Measurements from ENCODE around the gene SPATA19. TPM values are rescaled to one million over a fixed set of nuclear protein-coding genes. Genes with fewer than 3 reads are reported as not detected.

SPATA19 gene
- total RNA-seq, 1 donor: not detected

DNA sequence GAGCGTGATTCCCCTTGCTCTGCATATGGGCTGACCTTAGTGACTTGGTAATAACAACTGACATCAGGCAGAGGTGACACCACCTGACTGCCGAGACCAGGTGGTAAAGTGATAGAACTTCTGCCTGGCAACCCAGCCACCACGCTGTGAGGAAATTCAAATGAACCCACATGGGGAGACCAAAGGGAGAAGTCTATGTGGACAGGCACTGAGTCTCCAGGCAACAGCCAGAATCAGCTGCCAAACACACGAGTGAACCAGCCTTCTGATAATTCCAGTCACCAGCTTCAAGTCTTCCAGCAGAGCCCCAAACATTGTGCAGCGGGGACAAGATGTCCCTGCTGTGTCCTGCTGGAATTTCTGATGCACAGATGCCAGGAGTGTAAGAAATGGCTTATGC, 29.7 kb downstream of the SPATA19 start:
- Histone ChIP-seq H2AFZ (ENCODE audit: low read length) (no peak overlapping the region), H3K4me3 (ENCODE audit: insufficient read depth, low read length) (no peak overlapping the region), H3K36me3 (ENCODE audit: insufficient read depth, low read length) (no peaks in the 10 kb centered on the region), H3K27me3 (ENCODE audit: insufficient read depth, low read length) (no peaks in the 10 kb centered on the region), H3K9me3 (ENCODE audit: low read depth, low read length) (no peaks in the 10 kb centered on the region), H3K79me2 (ENCODE audit: insufficient read depth, low read length) (no peaks in the 10 kb centered on the region), H3K4me2 (ENCODE audit: insufficient read depth, low read length) (no peak overlapping the region), H3K4me1 (ENCODE audit: insufficient read depth, low read length) (no peaks in the 10 kb centered on the region), H4K20me1 (ENCODE audit: insufficient read depth, low read length) (no peaks in the 10 kb centered on the region), H3K27ac (ENCODE audit: low read depth, low read length) (no peak overlapping the region)
- TF ChIP-seq, protein P1, sequence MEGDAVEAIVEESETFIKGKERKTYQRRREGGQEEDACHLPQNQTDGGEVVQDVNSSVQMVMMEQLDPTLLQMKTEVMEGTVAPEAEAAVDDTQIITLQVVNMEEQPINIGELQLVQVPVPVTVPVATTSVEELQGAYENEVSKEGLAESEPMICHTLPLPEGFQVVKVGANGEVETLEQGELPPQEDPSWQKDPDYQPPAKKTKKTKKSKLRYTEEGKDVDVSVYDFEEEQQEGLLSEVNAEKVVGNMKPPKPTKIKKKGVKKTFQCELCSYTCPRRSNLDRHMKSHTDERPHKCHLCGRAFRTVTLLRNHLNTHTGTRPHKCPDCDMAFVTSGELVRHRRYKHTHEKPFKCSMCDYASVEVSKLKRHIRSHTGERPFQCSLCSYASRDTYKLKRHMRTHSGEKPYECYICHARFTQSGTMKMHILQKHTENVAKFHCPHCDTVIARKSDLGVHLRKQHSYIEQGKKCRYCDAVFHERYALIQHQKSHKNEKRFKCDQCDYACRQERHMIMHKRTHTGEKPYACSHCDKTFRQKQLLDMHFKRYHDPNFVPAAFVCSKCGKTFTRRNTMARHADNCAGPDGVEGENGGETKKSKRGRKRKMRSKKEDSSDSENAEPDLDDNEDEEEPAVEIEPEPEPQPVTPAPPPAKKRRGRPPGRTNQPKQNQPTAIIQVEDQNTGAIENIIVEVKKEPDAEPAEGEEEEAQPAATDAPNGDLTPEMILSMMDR (IDR thresholded peaks at IDR 0.05; ENCODE audit: extremely low read depth, low read depth, low read length): no peak
- DNase-seq (ENCODE audit: insufficient read length, low spot score, missing footprints): no peak

DNA sequence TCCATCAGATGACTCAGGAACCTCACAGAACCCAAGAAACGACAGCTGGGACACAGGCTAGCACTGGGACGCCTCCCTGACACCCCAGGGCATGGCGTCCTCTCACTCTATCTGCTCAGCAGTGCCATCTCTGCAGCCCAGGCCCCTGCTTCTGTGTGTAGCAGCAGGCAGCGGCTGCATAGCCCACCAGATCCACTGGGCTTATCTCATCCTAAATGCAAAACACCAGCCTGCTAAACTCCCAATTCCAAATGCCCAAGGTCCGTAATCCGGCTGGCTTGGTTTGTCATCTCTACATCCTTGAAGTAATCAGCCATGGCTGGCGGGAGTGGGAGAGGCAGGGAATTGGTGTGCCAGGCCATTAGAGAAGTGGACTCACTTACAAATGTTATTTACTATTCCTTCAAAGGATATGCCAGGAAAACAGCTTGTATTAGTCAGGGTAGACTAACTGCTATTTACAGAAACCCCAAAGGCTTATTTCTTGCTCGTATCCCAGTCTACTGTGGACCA, 30.7 kb downstream of the SPATA19 start:
- Histone ChIP-seq H3K4me1 (ENCODE audit: insufficient read depth, low read length) (no peaks in the 10 kb centered on the region), H3K9me3 (ENCODE audit: low read depth, low read length) (no peaks in the 10 kb centered on the region), H3K79me2 (ENCODE audit: insufficient read depth, low read length) (no peaks in the 10 kb centered on the region), H4K20me1 (ENCODE audit: insufficient read depth, low read length) (no peaks in the 10 kb centered on the region), H3K4me3 (ENCODE audit: insufficient read depth, low read length) (no peak overlapping the region), H3K36me3 (ENCODE audit: insufficient read depth, low read length) (no peaks in the 10 kb centered on the region), H3K27me3 (ENCODE audit: insufficient read depth, low read length) (no peaks in the 10 kb centered on the region), H3K4me2 (ENCODE audit: insufficient read depth, low read length) (no peak overlapping the region), H2AFZ (ENCODE audit: low read length) (no peak overlapping the region), H3K27ac (ENCODE audit: low read depth, low read length) (no peak overlapping the region)
- TF ChIP-seq, protein P1 (IDR thresholded peaks at IDR 0.05; ENCODE audit: extremely low read depth, low read depth, low read length): no peak
- no peak for DNase-seq (ENCODE audit: insufficient read length, low spot score, missing footprints)

DNA sequence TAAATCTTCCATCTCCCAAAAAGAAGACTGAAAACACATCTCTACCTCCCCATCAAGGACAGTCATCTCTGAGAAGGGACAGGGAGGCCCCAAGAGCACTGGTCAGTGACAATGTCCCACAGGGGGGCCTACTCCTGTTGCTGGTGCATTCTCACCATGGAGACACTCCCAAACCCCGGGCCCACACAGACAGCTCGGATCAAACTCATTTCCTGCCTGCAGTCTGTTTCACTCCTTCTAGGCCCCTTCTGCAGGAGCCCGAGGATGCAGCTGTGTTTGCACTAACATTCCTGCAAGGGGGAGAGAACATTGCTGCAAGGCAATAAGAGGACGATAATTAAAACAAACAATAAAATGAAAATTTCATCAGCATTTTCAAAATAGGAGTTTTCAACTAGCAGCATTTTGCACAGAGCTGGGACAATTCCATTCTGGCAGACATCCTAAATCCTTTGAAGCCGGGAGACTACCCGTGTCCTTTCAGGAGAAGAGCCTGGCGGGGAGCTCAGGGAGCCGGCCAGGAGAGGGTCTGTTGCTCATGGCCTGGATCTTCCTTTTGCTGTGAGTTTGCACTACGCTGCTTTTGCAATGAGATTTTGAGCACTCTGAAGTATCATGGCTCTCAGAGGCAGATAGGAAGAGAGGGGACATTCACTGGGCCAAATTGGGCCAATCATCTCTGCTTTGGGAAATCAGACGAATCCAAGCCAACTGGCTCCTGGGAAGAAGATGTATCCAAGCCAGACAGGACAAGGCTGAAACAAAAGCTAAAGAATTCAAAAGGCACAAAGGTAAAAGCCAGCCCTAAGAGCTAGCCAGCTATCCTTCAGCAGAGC, 33.2 kb downstream of the SPATA19 start:
- H2AFZ ChIP-seq (ENCODE audit: low read length): no peak overlapping the region
- TF ChIP-seq, protein P1 (IDR thresholded peaks at IDR 0.05; ENCODE audit: extremely low read depth, low read depth, low read length): no peak
- peaks cover 2% of the 10 kb centered on the region for H3K9me3 ChIP-seq (ENCODE audit: low read depth, low read length)

DNA sequence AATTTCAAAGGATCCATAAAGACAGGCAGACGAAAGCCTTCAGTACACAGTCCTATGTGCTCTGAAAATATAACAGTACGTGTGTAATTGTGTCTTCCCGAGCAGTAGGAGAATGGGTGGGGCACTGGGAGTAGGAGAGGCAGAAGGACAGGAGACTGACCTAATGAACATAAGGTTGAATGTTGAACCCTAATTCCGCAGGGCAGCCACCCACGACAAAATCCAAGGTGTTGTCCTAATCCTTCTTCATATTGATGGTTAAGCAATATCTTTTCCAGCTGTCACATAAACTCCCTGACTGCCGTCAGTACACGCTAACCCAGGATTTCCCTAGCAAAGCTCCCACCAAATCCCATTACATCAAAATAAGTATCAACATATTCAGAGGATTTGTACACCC, 34.5 kb downstream of the SPATA19 start:
- no peak overlapping the region for H3K4me3 ChIP-seq (ENCODE audit: insufficient read depth, low read length)
- H3K36me3 ChIP-seq (ENCODE audit: insufficient read depth, low read length): no peaks in the 10 kb centered on the region
- no peaks in the 10 kb centered on the region for H3K79me2 ChIP-seq (ENCODE audit: insufficient read depth, low read length)
- DNase-seq (ENCODE audit: insufficient read length, low spot score, missing footprints): no peak
- H3K27me3 ChIP-seq (ENCODE audit: insufficient read depth, low read length): no peaks in the 10 kb centered on the region
- TF ChIP-seq, protein P1 (IDR thresholded peaks at IDR 0.05; ENCODE audit: extremely low read depth, low read depth, low read length): no peak
- H3K4me2 ChIP-seq (ENCODE audit: insufficient read depth, low read length): no peak overlapping the region
- H4K20me1 ChIP-seq (ENCODE audit: insufficient read depth, low read length): no peaks in the 10 kb centered on the region
- no peaks in the 10 kb centered on the region for H3K4me1 ChIP-seq (ENCODE audit: insufficient read depth, low read length)
- peaks cover 2% of the 10 kb centered on the region for H3K9me3 ChIP-seq (ENCODE audit: low read depth, low read length)
- no peak overlapping the region for H2AFZ ChIP-seq (ENCODE audit: low read length)
- H3K27ac ChIP-seq (ENCODE audit: low read depth, low read length): no peak overlapping the region

More for the DNA sequence above, 33.2 kb downstream of the SPATA19 start:
- no peak for DNase-seq (ENCODE audit: insufficient read length, low spot score, missing footprints)
- Histone ChIP-seq H3K36me3 (ENCODE audit: insufficient read depth, low read length) (no peaks in the 10 kb centered on the region), H3K27me3 (ENCODE audit: insufficient read depth, low read length) (no peaks in the 10 kb centered on the region), H3K4me2 (ENCODE audit: insufficient read depth, low read length) (no peak overlapping the region), H3K4me1 (ENCODE audit: insufficient read depth, low read length) (no peaks in the 10 kb centered on the region), H4K20me1 (ENCODE audit: insufficient read depth, low read length) (no peaks in the 10 kb centered on the region), H3K4me3 (ENCODE audit: insufficient read depth, low read length) (no peak overlapping the region), H3K79me2 (ENCODE audit: insufficient read depth, low read length) (no peaks in the 10 kb centered on the region), H3K27ac (ENCODE audit: low read depth, low read length) (no peak overlapping the region)
